HG02623 (cell line): ENCODE data around the gene TMEM198.
A peak's percentile ranks its signal among the peaks of the same experiment; 100 is the strongest.

ENCODE experiments used
- ATAC-seq: cut with Tn5 transposase; IDR thresholded peaks from one replicate; pipeline ENCODE4 v1.9.1; 2021; ENCODE audit warnings: moderate library complexity; ENCODE audit not compliant: unreplicated experiment

Gene TMEM198

DNA sequence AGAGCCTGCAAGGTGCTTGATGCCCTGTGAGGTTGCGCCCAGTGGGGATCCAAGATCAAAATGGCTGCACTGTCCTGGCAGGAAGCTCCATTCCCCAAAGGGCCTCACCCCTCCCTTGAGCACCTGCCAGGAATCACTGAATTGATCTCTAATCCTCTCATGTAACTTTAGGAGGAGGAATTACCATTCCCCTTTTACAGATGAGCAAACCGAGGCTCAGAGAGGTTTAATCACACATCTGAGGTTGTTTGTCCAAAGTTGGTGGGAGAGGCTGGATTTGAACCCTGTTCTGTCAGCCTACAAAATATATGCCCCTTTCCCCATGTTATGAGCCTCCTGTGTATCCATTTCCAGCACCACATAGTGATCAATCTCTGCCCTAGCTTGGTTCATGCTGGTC, 19.0 kb upstream of the TMEM198 start:
- no peak for ATAC-seq

DNA sequence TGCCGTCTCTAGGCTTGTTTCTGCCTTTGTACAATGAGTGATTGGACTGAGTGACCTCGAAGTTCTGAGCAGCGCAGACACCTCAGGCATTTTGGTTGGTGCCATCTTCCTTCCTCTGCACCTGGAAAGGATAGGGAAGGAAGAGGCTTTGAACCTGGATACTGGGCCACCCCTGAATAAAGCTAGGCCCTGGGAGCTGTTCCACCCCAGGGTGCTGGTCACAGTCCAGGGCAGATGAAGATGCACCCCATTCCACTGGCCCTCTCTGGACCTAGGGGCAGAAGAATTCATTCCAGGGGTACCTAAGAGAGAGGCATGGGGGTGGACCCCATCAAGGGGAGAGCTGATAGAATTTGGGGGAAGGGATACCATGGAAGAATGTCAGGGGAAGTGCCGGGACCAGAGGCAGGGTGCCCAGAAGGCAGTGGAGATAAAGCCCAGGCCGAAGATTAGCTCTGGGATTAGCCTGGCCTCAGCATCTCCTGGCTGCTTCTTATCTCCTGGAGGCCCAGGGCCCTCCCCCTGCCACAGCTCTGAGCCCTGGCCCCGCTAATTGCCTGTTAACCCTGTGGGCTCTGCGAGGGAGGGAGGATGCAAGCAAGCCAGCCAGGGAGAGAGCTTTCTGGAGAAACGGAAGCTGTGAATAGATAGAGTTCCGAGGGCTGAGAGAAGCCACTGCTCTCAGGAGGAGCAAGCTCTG, 18.1 kb upstream of the TMEM198 start:
- ATAC-seq = no peak

DNA sequence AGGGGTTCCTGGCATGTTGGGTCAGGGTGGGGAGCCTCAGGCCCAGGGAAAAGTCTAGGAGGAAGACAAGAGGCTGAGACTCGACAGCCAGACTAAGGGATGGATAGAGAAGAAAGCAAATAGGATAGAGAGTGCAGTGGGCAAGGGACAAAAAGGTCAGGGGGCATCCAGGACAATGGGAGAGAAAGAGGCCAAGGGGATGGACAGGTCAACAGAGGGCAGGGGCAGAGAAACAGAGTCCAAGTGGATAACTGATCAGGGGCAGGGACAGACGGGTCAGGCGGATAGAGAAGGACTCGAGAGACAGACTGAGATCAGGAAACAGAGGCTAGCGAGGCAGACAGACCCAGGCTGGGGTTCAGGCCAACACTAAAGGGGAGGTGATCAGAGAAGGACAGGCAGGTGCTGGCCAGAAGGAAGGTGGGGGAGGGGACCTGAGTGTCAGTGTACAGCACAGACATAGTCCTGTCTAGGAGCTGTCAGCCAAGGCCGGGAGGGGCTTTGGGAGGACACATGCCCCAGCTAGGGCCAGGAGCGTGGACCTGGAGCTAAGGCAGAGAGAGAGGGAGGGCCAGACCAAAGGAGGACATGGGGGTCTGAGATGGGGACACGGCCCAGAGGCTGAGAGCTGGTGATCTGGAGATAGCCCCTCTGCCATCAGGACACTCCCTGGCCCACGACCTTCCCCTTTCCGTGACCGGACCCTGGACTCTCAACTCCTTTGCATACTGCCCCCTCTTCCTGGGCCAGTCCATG, 17.3 kb upstream of the TMEM198 start:
- no peak for ATAC-seq

DNA sequence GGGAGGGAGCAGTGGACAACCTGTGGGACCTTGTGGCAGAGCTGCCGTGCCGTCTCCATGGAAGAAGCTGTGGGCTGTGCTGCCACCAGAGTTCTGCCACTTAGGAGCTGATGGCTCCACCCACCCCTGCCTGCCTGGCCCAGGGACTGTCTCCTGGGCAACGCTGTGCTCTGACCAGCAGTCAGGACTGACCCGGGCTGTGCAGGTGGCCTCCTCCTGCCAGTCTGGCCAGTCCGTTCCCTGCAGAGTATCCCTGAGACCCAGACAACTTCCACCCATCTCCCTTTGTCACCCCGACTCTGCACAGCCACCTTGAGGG, 16.8 kb upstream of the TMEM198 start:
- ATAC-seq = no peak

DNA sequence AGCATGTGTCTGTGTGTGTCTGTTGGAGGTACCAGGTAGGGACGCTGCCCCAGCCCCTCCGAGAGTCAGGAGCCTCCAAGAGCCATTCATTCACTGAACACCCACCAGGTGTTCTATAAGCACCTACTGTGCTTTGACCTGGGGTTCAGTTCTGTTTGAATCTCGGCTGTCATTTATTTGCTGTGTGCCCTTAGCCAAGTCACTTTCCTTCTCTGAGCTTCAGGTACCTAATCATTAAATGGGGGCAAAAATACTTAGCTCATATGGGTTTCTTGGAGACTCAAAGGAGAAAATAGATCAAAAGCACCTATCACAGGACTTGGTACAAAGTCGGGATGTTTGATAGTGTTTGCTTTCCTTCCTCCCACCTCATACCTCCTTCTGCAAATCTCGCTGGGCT, 16.4 kb upstream of the TMEM198 start:
- no peak for ATAC-seq

DNA sequence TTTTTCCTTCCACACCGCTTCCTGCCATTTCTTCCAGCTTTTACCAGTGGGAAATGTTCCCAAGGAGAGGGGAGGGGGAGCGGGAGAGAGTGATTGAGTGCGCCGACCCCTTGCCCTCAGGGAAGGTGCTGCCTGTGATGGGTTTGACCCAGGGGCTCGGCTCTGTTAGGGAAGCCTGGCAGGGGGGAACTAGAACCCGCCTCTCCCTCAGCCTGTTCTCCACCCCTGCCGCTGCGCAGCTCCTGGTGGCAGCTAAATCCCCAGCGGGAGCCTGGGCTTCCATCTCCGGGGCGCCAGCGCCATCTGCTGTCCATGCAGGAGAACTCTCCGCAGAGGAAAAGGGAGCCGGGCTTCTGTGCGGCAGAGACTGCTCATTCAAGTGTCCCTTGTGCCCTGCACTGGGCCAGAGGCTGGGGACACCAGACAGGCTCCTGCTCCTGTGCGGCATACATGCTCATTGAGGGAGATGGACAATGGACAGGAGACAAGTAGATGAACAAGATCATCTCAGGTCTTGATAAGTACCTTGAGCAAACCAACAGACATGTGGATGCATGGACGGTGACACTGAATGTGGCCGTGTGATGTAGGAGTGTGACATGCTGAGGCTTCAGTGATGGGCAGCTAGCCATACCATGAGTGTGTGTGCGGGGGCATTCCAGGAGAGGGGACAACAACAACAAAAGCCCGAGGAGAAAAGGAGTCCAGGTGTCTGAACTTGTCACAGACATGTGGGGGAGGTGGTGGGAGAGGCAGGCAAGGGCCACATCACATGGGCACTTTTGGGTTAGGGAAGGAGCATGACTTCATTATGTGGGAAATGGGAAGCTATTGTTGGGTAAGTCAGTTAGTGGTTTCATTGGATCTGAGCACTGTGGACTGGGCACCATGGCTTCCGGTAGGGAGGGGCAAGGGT, 13.5 kb upstream of the TMEM198 start:
- peak; percentile 81 for ATAC-seq

DNA sequence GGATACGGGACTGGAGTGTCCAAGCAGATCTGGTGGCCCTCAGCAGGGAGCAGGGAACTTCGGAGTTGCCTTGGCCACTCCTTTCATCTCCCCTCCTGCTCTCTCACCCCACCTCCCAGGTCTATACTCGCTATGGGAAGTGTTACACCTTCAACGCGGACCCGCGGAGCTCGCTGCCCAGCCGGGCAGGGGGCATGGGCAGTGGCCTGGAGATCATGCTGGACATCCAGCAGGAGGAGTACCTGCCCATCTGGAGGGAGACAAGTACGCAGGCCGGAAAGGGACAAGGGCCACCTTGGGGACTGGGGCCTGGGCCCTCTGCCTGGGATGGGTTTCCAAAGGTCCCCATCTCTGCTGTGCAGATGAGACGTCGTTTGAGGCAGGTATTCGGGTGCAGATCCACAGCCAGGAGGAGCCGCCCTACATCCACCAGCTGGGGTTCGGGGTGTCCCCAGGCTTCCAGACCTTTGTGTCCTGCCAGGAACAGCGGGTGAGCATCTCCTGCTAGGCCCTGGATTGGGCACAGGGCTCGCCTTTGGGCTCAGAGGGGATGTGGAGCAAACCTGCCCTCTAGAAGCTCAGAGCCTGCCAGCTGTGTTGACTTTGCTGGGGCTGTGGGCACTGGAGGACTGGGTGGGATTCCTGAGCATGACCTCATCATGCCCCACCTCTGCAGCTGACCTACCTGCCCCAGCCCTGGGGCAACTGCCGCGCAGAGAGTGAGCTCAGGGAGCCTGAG, 12.0 kb upstream of the TMEM198 start:
- ATAC-seq = no peak

DNA sequence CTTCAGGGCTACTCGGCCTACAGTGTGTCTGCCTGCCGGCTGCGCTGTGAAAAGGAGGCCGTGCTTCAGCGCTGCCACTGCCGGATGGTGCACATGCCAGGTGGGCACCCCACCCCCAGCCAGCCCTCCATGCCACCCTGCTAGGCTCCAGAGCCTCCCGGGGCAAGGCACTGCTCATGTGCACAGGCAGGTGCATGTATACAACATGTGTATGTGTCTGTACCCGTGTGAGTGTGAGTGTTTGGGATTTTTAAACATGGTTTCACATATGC, 11.5 kb upstream of the TMEM198 start:
- no peak for ATAC-seq

DNA sequence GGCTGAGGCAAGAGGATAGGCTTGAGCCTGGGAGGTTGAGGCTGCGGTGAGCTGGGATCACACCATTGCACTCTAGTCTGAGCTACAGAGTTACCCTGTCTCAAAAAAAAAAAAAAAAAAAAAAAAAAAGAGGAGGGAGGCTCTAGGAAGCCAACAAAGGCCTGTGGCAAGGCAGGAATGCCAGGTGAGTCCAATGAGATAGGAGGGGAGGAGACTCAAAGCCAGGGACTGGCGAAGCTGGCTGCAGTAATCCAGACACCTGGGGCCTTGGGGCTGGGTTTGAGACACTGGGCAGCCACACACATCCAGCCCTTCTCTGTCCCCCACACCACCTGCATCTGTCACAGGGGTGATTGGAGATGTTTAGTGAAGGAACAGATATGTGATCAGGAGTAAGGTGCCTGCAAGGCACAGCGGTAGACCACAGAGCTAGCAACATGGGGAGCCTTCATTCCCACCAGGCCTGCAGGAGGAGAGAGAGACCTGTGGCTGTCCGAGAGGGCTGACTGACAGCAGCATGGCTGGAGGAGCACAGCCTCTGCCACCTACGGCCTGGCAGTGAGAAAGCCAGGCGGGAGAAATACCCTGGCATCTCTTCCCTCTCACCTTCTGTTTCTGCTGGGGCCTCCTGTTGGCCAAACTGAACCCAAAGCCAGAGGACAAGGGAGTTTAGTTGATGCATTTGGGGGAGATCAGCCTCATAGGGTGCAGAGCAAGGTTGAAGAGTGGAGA, 9.7 kb upstream of the TMEM198 start:
- ATAC-seq = no peak

DNA sequence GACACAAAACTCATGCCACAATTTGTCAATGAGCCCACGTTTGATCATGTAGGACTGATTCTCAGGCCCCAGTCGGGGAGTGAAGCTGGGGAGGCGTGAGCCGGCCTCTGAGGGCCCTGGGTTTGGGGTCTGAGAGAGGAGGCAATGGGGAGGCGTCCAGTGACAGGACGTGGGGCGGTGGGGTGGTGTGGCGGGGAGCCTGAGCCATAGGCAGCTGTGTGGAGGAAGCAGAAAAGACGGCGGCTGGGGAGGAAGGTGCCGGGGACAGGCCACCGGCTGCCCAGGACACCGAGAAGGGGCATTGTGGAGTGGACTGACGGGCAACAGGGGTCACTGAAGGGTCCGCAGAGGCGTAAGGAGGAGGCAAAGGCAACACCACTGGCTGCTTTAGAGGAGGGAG, 7.4 kb upstream of the TMEM198 start:
- no peak for ATAC-seq

DNA sequence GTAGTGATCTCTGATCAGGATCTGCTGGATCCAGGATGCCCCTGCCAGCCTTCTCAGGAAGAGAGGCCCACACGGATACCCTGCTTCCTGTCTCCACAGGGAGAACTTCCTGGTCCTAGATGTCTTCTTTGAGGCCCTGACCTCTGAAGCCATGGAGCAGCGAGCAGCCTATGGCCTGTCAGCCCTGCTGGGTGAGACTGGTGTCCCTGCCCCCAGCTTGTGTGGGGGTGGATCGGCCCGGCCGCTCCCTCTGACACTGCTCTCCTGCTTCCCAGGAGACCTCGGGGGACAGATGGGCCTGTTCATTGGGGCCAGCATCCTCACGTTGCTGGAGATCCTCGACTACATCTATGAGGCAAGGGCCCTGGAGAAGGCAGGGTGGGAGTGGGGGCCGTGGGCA, 6.9 kb upstream of the TMEM198 start:
- no peak for ATAC-seq

DNA sequence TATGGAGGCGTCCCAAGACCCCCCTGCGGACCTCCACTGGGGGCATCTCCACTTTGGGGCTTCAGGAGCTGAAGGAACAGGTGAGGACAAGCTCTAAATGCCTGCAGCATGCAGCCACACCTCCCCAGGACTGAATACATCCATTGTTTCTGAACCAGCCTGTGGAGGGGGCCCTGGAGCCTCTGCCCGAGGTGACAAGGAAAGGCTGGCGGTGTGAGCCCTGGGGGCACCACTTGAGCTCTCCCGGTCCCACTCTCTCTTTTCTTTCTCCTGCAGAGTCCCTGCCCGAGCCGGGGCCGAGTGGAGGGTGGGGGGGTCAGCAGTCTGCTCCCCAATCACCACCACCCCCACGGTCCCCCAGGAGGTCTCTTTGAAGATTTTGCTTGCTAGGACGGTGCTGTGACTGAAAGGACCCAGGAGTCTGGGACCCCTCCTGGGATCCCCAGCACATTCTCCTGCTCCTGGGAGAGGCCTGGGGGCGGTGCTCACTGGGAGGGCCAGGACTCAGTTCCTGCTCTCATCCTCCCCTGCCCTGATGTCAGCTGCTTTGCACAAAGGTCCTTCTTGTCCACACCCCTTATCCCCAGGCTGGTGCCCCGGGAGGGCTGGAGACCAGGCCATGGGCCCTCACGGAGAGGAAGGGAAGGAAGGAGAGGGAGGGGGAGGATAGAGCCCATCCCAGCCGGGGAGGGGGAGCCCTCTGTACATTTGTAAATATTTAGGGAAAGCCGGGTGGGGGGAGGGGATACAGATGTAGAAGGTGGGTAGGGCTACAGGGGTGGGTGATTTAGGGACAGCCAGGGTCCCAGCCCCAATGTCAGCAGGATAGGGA, 6.0 kb upstream of the TMEM198 start:
- no peak for ATAC-seq

DNA sequence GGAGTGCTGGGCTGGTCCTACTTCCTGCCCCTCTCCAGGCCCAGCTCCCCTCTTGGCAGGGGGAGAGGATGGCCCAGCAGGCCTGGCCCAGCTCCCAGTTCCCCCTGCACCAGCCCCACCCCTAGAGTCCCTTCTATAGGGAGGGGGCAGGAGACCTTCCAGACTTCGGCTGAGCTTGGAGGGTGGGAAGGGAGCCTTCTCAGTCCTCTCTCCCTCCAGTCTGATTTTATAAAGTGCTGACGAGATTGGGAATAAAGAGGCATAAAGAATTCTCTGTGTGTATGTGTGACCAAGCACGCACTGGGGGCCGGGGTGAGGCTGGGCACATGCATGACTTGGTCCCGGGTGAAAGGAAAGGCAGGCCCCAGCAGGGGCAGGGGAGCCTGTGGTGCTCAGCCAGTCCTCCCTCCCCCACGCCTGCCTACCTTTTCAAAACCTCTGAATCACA, 5.3 kb upstream of the TMEM198 start:
- ATAC-seq = no peak

DNA sequence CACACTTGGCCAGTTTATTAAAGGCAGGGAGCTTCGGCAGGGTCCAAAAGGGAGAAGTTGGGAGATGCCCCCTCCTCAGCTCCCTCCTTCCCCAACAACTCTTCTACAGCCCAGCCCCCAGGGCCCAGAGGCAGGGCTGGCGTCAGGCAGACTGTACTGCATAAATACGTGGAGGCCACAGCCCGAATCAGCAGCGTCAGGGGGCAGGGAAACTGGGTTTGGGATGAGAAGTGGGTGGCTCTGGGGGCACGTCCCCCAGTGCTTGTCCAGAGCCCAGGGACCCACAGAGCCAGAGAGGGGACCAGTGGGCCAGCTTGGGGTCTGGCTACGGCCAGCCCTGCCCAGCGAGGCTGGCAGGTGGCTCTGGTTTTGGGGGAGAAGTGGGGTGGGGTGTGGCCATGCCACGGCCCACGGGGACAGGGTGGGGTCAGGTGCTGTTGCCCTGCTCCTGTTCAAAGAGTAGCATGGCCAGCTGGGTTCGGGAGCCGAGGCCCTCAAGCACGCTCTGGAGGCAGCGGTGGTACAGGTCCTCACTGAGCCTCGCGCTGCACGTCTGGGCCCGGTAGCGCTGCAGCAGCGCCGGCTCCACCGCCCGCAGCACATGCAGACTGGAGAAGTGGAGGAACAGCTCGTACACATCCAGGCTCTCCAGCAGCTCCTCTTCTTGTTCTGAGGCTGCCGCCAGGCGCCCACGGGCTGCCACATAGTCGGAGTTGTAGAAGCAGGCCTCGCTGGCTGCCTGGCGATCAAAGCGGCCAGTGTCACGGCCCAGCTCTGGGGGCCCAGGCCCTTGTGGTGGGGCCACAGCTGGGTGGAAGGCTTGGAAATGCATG, 4.7 kb upstream of the TMEM198 start:
- ATAC-seq = no peak

DNA sequence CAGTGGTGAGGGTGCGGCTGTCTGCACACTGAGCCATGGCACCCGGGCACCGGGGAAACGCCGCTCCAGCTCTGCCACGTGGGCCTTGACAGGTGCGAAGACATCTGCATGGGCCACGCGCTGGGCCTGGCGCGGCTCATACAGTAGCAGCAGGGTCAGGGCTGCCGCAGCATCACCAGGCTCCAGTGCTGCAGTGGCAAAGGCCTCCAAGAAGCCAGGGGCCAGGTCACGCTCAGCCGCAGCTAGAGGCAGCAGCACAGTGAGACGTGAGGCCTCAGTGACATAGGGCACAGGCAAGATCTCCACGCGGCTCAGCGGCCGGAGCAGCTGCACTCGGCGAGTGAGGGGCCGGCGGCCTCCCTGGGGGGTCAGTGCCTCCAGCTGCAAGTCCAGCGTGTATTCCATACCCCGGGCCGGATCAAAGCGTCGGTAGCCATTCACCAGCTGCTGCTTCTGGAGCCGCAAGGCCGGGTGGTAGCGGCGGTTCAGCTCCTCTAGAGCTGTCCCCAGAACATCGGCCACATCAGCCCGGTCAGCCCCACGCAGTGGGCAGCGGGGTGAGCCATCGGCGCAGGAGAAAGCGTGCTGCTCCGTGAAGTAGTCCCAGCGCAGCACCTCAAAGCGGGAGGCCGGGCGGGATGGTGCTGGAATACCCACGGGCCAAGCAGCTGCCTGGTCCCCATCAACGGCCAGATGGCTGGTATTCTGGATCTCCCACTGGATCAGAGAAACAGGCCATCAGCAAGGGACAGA, 3.7 kb upstream of the TMEM198 start:
- no peak for ATAC-seq

DNA sequence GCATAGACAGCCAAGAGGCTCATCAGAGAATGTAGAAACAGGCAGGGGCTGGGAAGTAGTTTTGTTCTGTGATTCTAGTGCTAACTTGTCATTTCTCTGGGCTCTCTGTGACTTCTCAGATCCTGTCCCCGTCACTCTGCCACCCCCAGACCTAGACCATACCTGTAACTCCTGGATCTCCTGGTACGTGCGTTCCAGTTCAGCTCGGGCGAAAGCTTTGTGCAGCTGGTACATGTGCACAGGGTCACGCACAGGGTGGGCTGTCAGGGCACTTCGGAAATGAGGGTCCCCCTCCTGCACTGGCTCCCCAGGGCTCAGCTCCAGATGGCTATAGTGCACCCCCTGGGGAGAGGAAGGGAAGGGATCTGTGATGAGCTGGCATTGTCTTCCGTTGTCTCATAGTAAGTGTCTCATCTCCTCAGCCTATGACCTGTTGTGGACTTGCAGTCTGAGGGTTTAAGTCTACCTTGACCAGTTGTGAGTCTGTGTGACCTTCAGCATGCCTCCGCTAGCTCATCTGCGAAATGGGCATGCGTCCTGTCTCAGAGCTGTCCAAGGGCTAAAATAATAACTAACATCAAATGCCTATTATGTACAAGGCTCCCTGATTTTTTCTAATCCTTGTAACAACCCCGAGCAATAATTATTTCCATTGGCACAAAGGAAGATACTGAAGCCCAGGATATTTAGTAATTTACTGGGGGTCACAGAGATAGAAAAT, 2.9 kb upstream of the TMEM198 start:
- ATAC-seq = no peak

DNA sequence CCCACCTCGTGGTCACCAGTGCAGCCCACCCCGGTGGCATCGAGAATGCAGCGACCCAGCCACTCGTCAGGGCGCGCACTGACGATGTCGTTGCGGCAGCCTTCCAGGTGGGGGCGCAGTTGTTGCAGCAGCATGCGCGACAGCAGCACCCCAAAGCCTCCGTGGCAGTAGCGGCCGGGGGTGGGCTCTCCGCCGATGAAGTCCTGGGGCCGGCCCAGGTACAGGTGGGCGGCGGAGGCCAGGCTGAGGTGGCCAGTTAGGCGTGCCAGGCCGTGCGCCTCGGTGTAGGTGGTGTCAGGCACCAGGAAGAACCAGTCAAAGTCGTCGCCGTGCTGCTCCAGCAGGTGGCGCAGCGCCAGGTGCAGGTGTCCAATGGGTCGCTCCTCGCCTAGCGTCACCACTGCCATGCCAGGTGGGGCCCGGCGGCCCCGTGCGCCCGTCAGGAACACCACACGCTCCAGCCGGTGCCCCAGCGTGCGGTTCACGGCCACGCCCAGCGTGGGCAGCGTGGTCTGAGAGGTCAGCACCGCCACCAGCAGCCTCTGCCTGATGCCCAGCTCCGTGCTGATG, 2.1 kb upstream of the TMEM198 start:
- ATAC-seq = peak; percentile 44
